Lower leg skin (tissue), 4 donors: Measurements from ENCODE around the gene NUCB1. TPM values are rescaled to one million over a fixed set of nuclear protein-coding genes. Genes with fewer than 3 reads are reported as not detected.
"Not testable (repeated sequence)": the region's sequence is repeated elsewhere in the genome, so short reads cannot be mapped to it uniquely, and the experiment has no call there.

ENCODE experiments used
- DNase-seq, 2 donors: peaks; one replicate each; pipeline ENCODE4 v3.0.0-alpha.2; 2019; ENCODE audit warnings: low spot score in 2 of 2
- H3K4me3 ChIP-seq: fragments of 200-600 bp; sonication (generic); 2 replicates; pipeline ENCODE4 v1.5.1; 2017; ENCODE audit warnings: mild to moderate bottlenecking, low read depth; ENCODE audit not compliant: poor library complexity, severe bottlenecking
- POLR2A ChIP-seq, 2 donors: fragments of 450-650 bp; IDR thresholded peaks; one replicate each; pipeline ENCODE4 v1.6.1; 2016 to 2017; ENCODE audit warnings: antibody characterized with exemption in 2 of 2, mild to moderate bottlenecking in 1 of 2, moderate library complexity in 1 of 2
- WGBS, 2 donors: methylation state at CpG; one replicate each; pipeline ENCODE4 v1.1.5; 2018; 5-methylcytosine and 5-hydroxymethylcytosine counted together
- intact Hi-C: fragments of 100-400 bp; cut with DNase I; formaldehyde crosslinking; loops from one replicate; pipeline ENCODE4 v1.15.0; 2023; ENCODE audit warnings: low total_unique reads
- total RNA-seq, 4 donors: library from RNA; depleted of rRNA; stranded (reverse); fragments of >200 nt; gene quantifications; one replicate each; pipeline ENCODE4 v1.1.0, GENCODE V29; 2016
- TF ChIP-seq, protein P1 (sequence below), 3 donors: fragments of 450-650 bp; IDR thresholded peaks; one replicate each; pipeline ENCODE4 v1.5.1; 2016; ENCODE audit warnings: antibody characterized with exemption in 3 of 3, mild to moderate bottlenecking in 3 of 3, moderate library complexity in 2 of 3

The NUCB1 gene
- total RNA-seq, 4 donors from 2014 or later = 162 to 269 (median 189) TPM

DNA sequence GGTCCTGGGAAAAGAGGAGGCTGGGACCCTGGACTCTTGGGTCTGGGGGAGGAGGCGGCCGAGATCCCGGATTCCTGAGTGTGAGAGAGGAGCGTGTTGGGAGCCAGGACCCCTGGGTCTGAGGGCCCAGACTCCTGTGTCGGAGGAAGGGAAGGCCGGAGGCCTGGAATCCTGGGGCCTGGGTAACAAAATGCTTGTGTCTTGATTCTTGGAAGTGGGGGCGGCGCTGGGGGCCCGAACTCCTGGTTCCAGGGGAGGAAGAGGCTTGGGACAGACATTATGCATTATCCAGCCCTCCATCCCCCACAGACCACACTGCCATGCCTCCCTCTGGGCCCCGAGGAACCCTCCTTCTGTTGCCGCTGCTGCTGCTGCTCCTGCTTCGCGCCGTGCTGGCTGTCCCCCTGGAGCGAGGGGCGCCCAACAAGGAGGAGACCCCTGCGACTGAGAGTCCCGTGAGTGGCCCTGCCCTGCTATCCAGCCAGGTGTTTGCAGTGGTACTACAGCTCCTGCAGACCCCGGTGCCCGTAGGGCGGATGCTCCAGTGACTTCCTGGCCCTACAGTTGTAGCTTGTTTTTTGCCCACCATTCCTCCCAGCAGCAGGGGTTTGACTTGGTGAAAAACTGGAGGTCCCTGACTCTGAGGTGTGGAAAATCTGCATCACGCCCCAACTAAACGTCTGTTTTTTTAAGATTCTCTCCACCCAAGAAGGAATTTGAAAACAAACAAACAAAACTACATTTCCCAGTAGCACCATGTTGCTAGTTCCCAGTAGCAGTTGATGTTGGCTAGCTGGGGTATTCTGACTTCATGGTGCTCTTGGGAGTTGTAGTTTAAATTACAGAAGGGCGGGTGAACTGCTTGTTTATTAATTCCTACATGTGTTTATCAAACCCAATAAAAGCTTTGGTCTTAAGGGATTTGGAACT, 630 bp downstream of the NUCB1 start:
- peak in 1 of 2 donors; percentile 89 for DNase-seq
- TF ChIP-seq, protein P1, sequence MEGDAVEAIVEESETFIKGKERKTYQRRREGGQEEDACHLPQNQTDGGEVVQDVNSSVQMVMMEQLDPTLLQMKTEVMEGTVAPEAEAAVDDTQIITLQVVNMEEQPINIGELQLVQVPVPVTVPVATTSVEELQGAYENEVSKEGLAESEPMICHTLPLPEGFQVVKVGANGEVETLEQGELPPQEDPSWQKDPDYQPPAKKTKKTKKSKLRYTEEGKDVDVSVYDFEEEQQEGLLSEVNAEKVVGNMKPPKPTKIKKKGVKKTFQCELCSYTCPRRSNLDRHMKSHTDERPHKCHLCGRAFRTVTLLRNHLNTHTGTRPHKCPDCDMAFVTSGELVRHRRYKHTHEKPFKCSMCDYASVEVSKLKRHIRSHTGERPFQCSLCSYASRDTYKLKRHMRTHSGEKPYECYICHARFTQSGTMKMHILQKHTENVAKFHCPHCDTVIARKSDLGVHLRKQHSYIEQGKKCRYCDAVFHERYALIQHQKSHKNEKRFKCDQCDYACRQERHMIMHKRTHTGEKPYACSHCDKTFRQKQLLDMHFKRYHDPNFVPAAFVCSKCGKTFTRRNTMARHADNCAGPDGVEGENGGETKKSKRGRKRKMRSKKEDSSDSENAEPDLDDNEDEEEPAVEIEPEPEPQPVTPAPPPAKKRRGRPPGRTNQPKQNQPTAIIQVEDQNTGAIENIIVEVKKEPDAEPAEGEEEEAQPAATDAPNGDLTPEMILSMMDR (IDR thresholded peaks at IDR 0.05) = no peak
- TF ChIP-seq POLR2A (IDR thresholded peaks at IDR 0.05) = no peak
- H3K4me3 ChIP-seq = peak overlapping the region; percentile 53
- WGBS, 2 donors = 9 to 11% methylated on average over 18 to 24 of the region's 24 CpGs
- intact Hi-C loops = no loop called here

DNA sequence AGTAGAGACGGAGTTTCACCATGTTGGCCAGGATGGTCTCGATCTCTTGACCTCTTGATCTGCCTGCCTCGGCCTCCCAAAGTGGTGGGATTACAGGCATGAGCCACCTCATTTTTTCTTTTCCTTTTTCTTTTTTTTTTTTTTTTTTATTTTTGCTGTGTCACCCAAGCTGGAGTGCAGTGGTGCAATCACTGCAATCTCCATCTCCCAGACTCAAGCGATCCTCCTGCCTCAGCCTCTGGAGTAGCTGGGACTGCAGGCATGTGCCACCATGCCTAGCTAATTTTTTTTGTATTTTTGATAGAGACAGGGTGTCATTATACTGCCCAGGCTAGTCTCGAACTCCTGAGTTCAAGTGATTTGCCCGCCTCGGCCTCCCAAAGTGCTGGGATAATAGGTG, 2.2 kb downstream of the NUCB1 start:
- intact Hi-C loops, DNase-seq, H3K4me3 ChIP-seq: not testable (repeated sequence)
- WGBS, 2 donors = 97 to 99% methylated on average over 7 of the region's 7 CpGs

DNA sequence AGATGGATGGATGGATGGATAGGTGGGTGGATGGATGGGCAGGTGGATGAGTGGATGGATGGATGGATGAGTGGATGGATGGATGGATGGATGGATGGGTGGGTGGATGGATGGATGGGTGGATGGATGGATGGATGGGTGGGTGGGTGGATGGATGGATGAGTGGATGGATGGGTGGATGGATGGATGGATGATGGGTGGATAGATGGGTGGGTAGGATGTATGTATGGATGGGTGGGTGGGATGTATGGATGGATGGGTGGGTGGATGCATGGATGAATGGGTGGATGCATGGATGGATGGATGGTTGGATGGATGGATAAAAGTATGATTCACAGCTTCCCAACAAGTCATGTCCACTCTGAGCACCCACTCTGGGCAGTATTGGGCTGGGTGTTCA, 3.7 kb downstream of the NUCB1 start:
- DNase-seq, intact Hi-C loops, H3K4me3 ChIP-seq: not testable (repeated sequence)

DNA sequence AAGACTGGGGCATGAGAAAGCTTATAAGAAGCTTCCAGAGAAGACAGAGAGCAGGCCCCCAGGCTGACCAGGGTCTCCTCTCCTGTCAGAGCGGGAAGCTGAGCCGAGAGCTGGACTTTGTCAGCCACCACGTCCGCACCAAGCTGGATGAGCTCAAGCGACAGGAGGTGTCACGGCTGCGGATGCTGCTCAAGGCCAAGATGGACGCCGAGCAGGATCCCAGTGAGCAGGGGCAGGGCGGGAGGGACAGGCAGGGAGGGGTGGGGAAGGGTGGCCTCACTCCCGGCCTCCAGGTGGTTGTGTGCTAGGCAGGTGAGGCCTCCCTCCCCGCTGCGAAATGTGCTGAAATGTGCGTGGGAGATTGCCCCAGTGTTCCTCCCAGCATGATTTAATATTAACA, 5.6 kb downstream of the NUCB1 start:
- 94 to 95% methylated on average over 14 of the region's 14 CpGs for WGBS, 2 donors
- TF ChIP-seq, protein P1 (IDR thresholded peaks at IDR 0.05) = no peak
- TF ChIP-seq POLR2A (IDR thresholded peaks at IDR 0.05) = no peak
- no peak for DNase-seq
- no peak overlapping the region for H3K4me3 ChIP-seq
- intact Hi-C loops = no loop called here

DNA sequence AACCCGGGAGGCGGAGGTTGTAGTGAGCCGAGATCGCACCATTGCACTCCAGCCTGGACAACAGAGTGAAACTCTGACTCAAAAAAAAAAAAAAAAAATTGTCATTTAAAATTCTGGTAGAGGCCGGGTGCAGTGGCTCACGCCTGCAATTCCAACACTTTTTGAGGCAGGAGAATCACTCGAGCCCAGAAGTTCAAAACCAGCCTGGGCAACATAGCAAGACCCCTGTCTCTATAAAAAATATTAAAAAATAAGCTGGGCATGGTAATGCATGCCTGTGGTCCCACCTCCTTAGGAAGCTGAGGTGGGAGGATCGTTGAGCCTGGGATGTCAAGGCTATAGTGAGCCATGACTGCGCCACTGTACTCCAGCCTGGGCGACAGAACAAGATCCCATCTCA, 6.2 kb downstream of the NUCB1 start:
- intact Hi-C loops = no loop called here
- H3K4me3 ChIP-seq = no peak overlapping the region
- 94 to 95% methylated on average over 10 of the region's 10 CpGs for WGBS, 2 donors
- DNase-seq = no peak
- TF ChIP-seq POLR2A (IDR thresholded peaks at IDR 0.05) = no peak
- TF ChIP-seq, protein P1 (IDR thresholded peaks at IDR 0.05) = no peak

DNA sequence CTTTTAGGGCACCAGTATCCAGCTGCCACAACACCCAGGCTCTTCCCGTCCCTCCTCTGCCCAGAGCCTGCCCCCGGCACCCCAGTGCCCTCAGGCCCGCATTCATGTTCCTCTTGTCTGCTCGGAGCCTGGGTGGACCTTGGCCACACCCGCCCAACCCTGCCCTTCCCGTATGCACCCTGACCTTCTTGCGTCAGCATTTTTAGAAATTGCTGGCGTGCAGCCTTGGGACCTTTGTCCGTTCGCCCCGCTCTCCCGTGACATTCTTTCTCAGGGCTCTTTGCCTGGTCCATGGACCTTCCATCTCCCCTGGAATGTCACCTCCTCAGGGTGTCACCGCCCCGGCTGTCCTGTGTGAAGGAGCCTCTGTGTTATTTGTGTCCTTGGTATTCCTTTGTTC, 7.6 kb downstream of the NUCB1 start:
- H3K4me3 ChIP-seq = no peak overlapping the region
- intact Hi-C loops = no loop called here
- DNase-seq = no peak
- TF ChIP-seq, protein P1 (IDR thresholded peaks at IDR 0.05) = no peak
- TF ChIP-seq POLR2A (IDR thresholded peaks at IDR 0.05) = no peak
- 75 to 81% methylated on average over 14 of the region's 14 CpGs for WGBS, 2 donors

DNA sequence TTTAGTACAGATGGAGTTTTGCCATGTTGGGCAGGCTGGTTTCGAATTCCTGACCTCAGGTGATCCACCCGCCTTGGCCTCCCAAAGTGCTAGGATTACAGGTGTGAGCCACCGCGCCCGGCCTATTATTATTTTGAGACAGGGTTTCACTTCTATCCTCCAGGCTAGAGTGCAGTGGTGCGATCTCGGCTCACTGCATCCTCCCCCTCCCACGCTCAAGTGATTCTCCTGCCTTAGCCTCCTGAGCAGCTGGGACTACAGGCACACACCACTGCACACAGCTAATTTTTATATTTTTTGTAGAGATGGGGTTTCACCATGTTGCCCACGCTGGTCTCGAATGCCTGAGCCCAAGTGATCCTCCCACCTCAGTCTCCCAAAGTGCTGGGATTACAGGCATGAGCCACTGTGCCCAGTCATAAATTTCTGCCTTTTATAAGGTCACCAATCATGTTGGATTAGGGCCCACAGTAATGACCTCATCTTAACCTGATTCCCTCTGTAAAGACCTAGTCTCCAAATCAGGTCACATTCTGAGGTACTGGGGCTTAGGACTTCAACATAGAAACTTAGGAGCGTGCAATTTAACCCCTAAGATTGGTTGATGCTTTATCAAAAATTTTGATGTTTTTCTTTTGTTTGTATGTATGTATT, 9.4 kb downstream of the NUCB1 start:
- H3K4me3 ChIP-seq, DNase-seq, intact Hi-C loops: not testable (repeated sequence)
- WGBS, 2 donors = 96% methylated on average over 11 of the region's 11 CpGs
